Measurements from ENCODE around the gene SLC16A3.

SLC16A3 gene

GRCh38 chr17:82287013-82287867 is 58.4 kb downstream of the SLC16A3 start:
- no peak for DNase-seq (ENCODE audit: low spot score)

- DNase-seq (ENCODE audit: low spot score): no peak
Observed at GRCh38 chr17:82287868-82288801, 59.3 kb downstream of the SLC16A3 start.
